Endothelial cell of umbilical vein (primary cell): ENCODE results near the gene CPNE9. TPM values are rescaled to one million over a fixed set of nuclear protein-coding genes. Genes with fewer than 3 reads are reported as not detected.

Experiments used
- BruUV-seq: library from RNA; stranded (reverse); fragments of 400-500 nt; replicated peaks from 2 replicates; lab custom pipeline; 2021; lab: Mats Ljungman, UMichigan
- CTCF ChIA-PET: fragments of 300-600, 350-600 bp; sonication (Branson Sonifier 250); formaldehyde crosslinking; loops from one replicate; lab custom pipeline; 2021; ENCODE audit warnings: antibody characterized with exemption, inconsistent platforms; lab: Charles Lee
- POLR2A ChIA-PET: fragments of 300-600, 350-600 bp; sonication (Branson Sonifier 250); formaldehyde crosslinking; loops from one replicate; lab custom pipeline; 2021; ENCODE audit warnings: antibody characterized with exemption, inconsistent platforms; lab: Charles Lee
- DNase-seq: peaks from one replicate; pipeline ENCODE4 v3.0.0-alpha.2; 2011; ENCODE audit warnings: low read depth, low spot score
- FAIRE-seq: peaks from 2 replicates; lab custom pipeline; 2011; peaks lifted over from hg19 to GRCh38; lab: Jason Lieb, UNC
- H2AFZ ChIP-seq: 2 replicates; pipeline ENCODE4 v1.6.0; 2012; ENCODE audit warnings: low read depth, low read length, control low read depth, inconsistent platforms
- H3K27ac ChIP-seq: 2 replicates; pipeline ENCODE4 v1.5.1; 2011; ENCODE audit warnings: low read depth, mild to moderate bottlenecking, control low read depth, low read length, moderate library complexity; ENCODE audit not compliant: insufficient read depth
- H3K27me3 ChIP-seq, 2 experiments: 2 replicates each; pipeline versions ENCODE4 v1.6.0 to v1.6.1; 2011; ENCODE audit warnings: low read length in 2 of 2, mixed read lengths in 1 of 2; ENCODE audit not compliant: control insufficient read depth in 2 of 2, insufficient read depth in 2 of 2
- H3K36me3 ChIP-seq, 2 experiments: 2 replicates in 1 of 2; 3 replicates in 1 of 2; pipeline ENCODE4 v1.5.1; 2011; ENCODE audit warnings: low read length in 2 of 2, mild to moderate bottlenecking in 1 of 2, moderate library complexity in 1 of 2; ENCODE audit not compliant: control insufficient read depth in 2 of 2, insufficient read depth in 2 of 2; ENCODE audit errors: extremely low read depth in 1 of 2
- H3K4me1 ChIP-seq: 3 replicates; pipeline ENCODE4 v1.5.1; 2011; ENCODE audit warnings: mild to moderate bottlenecking, low read length; ENCODE audit not compliant: control insufficient read depth, insufficient read depth; ENCODE audit errors: extremely low read depth
- H3K4me2 ChIP-seq: 2 replicates; pipeline ENCODE4 v1.6.1; 2011; ENCODE audit warnings: low read length, control low read depth, mixed read lengths; ENCODE audit not compliant: insufficient read depth
- H3K4me3 ChIP-seq, 3 experiments: fragments of 200-600 bp in 1 of 3; sonication (generic), shearing (Covaris generic) in 1 of 3; replicated peaks in 1 of 3; 2 replicates each; pipeline ENCODE4 v1.5.1; 2011 to 2016; ENCODE audit warnings: control low read depth in 3 of 3, low read length in 3 of 3, mild to moderate bottlenecking in 2 of 3, inconsistent platforms in 1 of 3, low read depth in 1 of 3, moderate library complexity in 1 of 3; ENCODE audit not compliant: insufficient read depth in 1 of 3
- H3K79me2 ChIP-seq: 2 replicates; pipeline ENCODE4 v1.6.0; 2012; ENCODE audit warnings: low read length, inconsistent platforms; ENCODE audit not compliant: control insufficient read depth, insufficient read depth
- H3K9ac ChIP-seq: replicated peaks from 2 replicates; pipeline ENCODE3; 2011; ENCODE audit warnings: low read length, control low read depth; ENCODE audit not compliant: insufficient read depth; ENCODE audit errors: extremely low read depth
- H3K9me1 ChIP-seq: replicated peaks from 3 replicates; pipeline ENCODE4 v1.6.0; 2011; ENCODE audit warnings: mild to moderate bottlenecking, low read length; ENCODE audit not compliant: control insufficient read depth, insufficient read depth; ENCODE audit errors: extremely low read depth
- H3K9me3 ChIP-seq: replicated peaks from 2 replicates; pipeline ENCODE4 v1.5.1; 2012; ENCODE audit warnings: low read length, inconsistent platforms; ENCODE audit not compliant: control insufficient read depth, insufficient read depth
- H4K20me1 ChIP-seq: replicated peaks from 2 replicates; pipeline ENCODE3; 2011; ENCODE audit warnings: mild to moderate bottlenecking, low read length; ENCODE audit not compliant: control insufficient read depth, insufficient read depth; ENCODE audit errors: extremely low read depth
- EZH2 ChIP-seq: IDR thresholded peaks from 2 replicates; pipeline ENCODE4 v1.6.1; 2012; ENCODE audit warnings: borderline replicate concordance, low read depth, mild to moderate bottlenecking, moderate library complexity, low read length, inconsistent platforms; ENCODE audit not compliant: severe bottlenecking
- FOS ChIP-seq: IDR thresholded peaks from 2 replicates; pipeline ENCODE4 v1.6.1; 2011; ENCODE audit warnings: mild to moderate bottlenecking, low read length, moderate library complexity, borderline replicate concordance; ENCODE audit not compliant: insufficient read depth
- GATA2 ChIP-seq: IDR thresholded peaks from 2 replicates; pipeline ENCODE4 v1.7.0; 2011; ENCODE audit warnings: low read depth, mild to moderate bottlenecking, moderate library complexity, mixed read lengths, low read length; ENCODE audit not compliant: insufficient read length, insufficient read depth
- JUN ChIP-seq: IDR thresholded peaks from 2 replicates; pipeline ENCODE4 v1.6.1; 2011; ENCODE audit warnings: borderline replicate concordance, low read depth; ENCODE audit not compliant: insufficient read length, insufficient read depth
- MYC ChIP-seq: IDR thresholded peaks from one replicate; pipeline ENCODE4 v1.6.1; 2011; ENCODE audit warnings: mild to moderate bottlenecking, low read depth, low read length
- POLR2A ChIP-seq: IDR thresholded peaks from 2 replicates; pipeline ENCODE4 v1.6.1; 2012; ENCODE audit warnings: low read depth, mild to moderate bottlenecking, control low read depth, low read length
- POLR2AphosphoS5 ChIP-seq: IDR thresholded peaks from 2 replicates; pipeline ENCODE4 v1.6.1; 2012; ENCODE audit warnings: low read depth, mild to moderate bottlenecking, control low read depth, low read length, moderate library complexity; ENCODE audit not compliant: insufficient read depth
- dilution Hi-C: fragments of 300-500 bp; cut with MboI; formaldehyde crosslinking; loops from one replicate; pipeline ENCODE4 v1.15.0; 2019; ENCODE audit warnings: low sequenced_read_pairs; ENCODE audit not compliant: extremely low pct_ligation_motif_present
- intact Hi-C: fragments of 100-400 bp; cut with micrococcal nuclease; formaldehyde crosslinking; loops from one replicate; pipeline ENCODE4 v1.10.0; 2022
- polyA plus RNA-seq, 4 experiments: library from polyadenylated mRNA; depleted of rRNA in 3 of 4; stranded (reverse) in 3 of 4; unstranded in 1 of 4; fragments of >200 nt; gene quantifications; 2 replicates each; pipeline versions ENCODE4 v1.2.1 to v1.2.3, GENCODE V29; 2011 to 2012; ENCODE audit warnings: missing spikeins in 1 of 4
- total RNA-seq: library from RNA; stranded (reverse); gene quantifications from 2 replicates; pipeline ENCODE4 v1.2.3, GENCODE V29; 2021
- TF ChIP-seq, protein P1 (sequence below), 2 donors: IDR thresholded peaks; 1 replicate in 1 of 2; 2 replicates in 1 of 2; pipeline ENCODE4 v1.5.1; 2011; ENCODE audit warnings: low read length in 2 of 2, mild to moderate bottlenecking in 2 of 2, moderate library complexity in 2 of 2, control low read depth in 1 of 2, inconsistent platforms in 1 of 2, low read depth in 1 of 2; ENCODE audit not compliant: insufficient read depth in 1 of 2; ENCODE audit errors: extremely low read depth in 1 of 2
- TF ChIP-seq, protein P2 (sequence below): IDR thresholded peaks from 2 replicates; pipeline ENCODE4 v1.6.1; 2011; ENCODE audit not compliant: insufficient read depth, insufficient read length

The CPNE9 gene
- total and polyA plus RNA-seq, 2 donors (not counting 3 experiments of a cell fraction or from before 2014, with no cell fraction given), result not detected

DNA sequence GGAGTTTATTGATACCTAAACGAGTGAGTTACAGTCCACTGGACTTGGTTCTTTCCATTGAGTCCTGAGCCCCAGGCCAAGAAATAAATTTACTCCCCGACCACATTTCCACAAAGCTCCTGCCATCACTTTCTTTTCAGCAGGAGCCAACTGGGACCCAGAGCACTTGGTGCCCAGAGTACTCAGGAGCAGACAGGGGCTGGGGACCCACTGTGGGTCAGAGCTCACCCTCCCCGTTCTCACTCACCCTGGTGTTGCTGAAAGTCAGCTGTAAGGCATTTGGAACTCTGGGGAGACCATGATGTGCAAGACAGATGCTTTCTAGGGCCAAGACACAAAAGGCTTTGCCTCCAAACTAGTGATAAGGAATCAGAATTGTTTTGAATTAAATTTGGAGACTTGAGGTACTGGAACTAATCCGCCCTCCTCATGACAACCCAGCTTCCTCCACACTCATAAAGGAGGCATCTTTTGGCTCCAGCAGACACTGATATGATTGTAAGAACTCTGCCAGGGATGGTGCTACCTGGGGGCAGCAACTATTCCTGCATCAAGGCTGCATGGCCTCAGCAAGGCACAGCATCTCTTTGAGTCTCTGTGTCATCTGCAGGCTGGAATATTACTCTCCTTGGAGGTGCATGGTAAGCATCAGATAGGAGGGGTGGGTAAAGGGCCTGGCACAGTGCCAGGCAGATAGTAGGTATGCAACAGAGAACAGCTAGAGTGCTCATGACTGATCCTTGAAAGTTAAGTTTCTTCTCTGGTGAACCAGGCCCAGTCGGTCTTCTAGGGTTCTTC, 73.5 kb downstream of the CPNE9 start:
- no peaks in the 10 kb centered on the region for H3K9me3 ChIP-seq
- no peaks in the 10 kb centered on the region for H3K4me1 ChIP-seq
- no TSS peak for BruUV-seq
- H3K4me2 ChIP-seq, result no peak overlapping the region
- H4K20me1 ChIP-seq, result no peaks in the 10 kb centered on the region
- no peaks in the 10 kb centered on the region for H3K9me1 ChIP-seq
- POLR2A ChIA-PET, result no interaction called here
- no peaks in the 10 kb centered on the region for H3K27me3 ChIP-seq
- H2AFZ ChIP-seq, result no peak overlapping the region
- no peak for DNase-seq
- no peak overlapping the region for H3K9ac ChIP-seq
- no peaks in the 10 kb centered on the region for H3K79me2 ChIP-seq
- H3K36me3 ChIP-seq, result peaks cover 0 to under 1% of the 10 kb centered on the region in 2 experiments
- intact Hi-C loops (no loop called here), dilution Hi-C loops (no loop called here)
- CTCF ChIA-PET, result no interaction called here
- no peak overlapping the region for H3K4me3 ChIP-seq
- no peak overlapping the region for H3K27ac ChIP-seq
- FAIRE-seq, result no peak
- TF ChIP-seq, protein P1, sequence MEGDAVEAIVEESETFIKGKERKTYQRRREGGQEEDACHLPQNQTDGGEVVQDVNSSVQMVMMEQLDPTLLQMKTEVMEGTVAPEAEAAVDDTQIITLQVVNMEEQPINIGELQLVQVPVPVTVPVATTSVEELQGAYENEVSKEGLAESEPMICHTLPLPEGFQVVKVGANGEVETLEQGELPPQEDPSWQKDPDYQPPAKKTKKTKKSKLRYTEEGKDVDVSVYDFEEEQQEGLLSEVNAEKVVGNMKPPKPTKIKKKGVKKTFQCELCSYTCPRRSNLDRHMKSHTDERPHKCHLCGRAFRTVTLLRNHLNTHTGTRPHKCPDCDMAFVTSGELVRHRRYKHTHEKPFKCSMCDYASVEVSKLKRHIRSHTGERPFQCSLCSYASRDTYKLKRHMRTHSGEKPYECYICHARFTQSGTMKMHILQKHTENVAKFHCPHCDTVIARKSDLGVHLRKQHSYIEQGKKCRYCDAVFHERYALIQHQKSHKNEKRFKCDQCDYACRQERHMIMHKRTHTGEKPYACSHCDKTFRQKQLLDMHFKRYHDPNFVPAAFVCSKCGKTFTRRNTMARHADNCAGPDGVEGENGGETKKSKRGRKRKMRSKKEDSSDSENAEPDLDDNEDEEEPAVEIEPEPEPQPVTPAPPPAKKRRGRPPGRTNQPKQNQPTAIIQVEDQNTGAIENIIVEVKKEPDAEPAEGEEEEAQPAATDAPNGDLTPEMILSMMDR (IDR thresholded peaks at IDR 0.05; ENCODE audit: extremely low read depth in 1 of 2, insufficient read depth in 1 of 2, low read depth in 1 of 2, low read length in 2 of 2), result no peak
- TF ChIP-seq POLR2A, result no peak

DNA sequence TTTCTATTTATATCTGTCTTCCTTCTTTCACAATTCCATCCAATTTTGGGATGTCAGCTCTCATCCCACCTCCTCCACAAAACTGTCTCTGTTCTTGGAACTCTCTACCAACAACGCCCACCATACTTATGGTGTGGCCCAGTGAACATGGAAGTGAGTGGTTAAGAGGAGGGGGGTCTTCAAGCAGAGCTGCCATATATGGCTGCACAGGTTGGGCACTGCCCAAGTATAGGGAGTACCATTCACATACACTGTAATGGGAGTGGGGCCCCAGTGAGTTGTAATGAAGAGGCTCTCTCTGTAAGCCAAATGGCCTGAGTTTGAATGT, 74.0 kb downstream of the CPNE9 start:
- Histone ChIP-seq H3K27me3 (no peaks in the 10 kb centered on the region), H4K20me1 (no peaks in the 10 kb centered on the region), H3K79me2 (no peaks in the 10 kb centered on the region), H3K9me1 (no peaks in the 10 kb centered on the region), H3K4me1 (no peaks in the 10 kb centered on the region), H3K4me2 (no peak overlapping the region), H3K4me3 (no peak overlapping the region), H2AFZ (no peak overlapping the region), H3K27ac (no peak overlapping the region), H3K9ac (no peak overlapping the region), H3K36me3 (peaks cover 0 to 2% of the 10 kb centered on the region in 2 experiments), H3K9me3 (no peaks in the 10 kb centered on the region)
- intact Hi-C loops, result no loop called here
- ChIA-PET CTCF (no interaction called here), POLR2A (no interaction called here)
- no TSS peak for BruUV-seq
- no peak for DNase-seq
- TF ChIP-seq GATA2 (no peak), JUN (no peak), POLR2AphosphoS5 (no peak), POLR2A (no peak), EZH2 (no peak), FOS (no peak), MYC (no peak)
- TF ChIP-seq, protein P1 (IDR thresholded peaks at IDR 0.05; ENCODE audit: extremely low read depth in 1 of 2, insufficient read depth in 1 of 2, low read depth in 1 of 2, low read length in 2 of 2), result no peak
- TF ChIP-seq, protein P2, sequence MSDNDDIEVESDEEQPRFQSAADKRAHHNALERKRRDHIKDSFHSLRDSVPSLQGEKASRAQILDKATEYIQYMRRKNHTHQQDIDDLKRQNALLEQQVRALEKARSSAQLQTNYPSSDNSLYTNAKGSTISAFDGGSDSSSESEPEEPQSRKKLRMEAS, result no peak
- FAIRE-seq, result no peak
- dilution Hi-C loops, result no loop called here
